Measurements from ENCODE around the gene PI16.
"Not testable (repeated sequence)": the region's sequence is repeated elsewhere in the genome, so short reads cannot be mapped to it uniquely, and the experiment has no call there.

PI16 gene

DNA sequence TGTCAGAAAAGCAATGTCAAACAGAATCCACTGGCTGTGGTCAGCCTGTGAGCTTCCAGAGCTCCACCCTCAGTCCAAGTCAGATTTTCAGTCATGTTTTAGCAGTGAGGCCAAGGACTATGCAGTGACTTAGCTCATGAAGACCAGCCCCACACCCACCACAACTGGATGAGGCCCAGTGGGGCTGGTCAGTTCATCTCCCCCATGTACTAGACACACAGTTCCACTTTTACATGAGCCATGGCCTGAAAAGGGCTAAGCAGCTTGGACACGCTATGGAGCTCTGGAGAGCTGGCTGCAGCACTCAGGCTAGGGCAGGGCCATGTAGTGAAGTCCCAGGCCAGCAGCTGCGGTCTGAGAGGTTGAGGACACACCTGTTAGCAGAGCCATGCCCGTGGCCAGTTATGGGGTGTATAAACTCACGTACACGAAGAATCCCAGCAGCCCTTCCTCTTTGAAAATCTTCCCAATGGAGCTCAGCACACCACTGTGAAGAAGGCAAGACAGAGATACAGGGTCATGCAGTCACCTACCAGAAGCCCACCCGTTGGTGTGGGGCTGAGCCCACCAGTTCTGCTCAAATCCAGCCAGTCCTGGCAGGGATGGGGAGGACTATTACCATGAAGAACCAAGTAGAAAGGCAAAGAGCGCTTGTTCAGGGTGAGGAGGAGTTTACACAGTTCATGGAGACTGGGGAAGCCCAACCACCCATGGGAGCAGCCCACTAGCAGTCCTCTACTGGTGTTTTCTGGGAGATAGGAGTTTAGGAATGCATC, 20.9 kb downstream of the PI16 start:
- no peak for DNase-seq (ENCODE audit: low read depth)

DNA sequence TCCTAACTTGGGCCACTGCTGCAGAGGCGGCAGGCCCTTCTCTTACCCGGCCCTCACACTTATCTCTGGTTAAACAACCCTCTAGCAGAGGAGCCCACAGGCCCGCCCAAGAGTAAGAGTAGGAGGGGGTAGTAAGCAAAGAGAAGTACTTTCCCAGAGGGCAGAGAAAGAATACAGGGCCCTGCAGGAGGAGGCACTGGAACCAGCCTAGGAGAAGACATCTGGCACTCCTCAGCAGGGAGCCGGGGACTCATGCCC, 21.4 kb downstream of the PI16 start:
- no peak for DNase-seq (ENCODE audit: low read depth)

DNA sequence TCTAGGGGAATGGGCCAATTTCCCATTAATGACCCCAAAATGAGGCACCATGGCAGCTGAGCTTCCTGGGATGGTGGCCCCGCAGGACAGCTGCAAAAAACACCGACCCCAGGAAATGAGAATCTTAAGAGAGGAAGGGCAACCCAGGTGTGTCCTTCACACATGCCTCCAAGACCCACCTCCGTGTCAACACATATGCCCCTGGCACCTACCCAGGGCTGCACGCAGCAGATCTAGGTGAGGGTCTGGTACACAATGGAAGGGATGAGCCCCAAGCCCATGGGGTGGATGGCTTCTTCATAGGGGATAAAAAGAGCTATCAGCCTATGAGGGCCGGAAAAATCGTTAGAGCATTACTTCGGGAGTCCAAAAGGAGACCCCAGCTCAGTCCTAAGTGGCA, 22.0 kb downstream of the PI16 start:
- no peak for DNase-seq (ENCODE audit: low read depth)

DNA sequence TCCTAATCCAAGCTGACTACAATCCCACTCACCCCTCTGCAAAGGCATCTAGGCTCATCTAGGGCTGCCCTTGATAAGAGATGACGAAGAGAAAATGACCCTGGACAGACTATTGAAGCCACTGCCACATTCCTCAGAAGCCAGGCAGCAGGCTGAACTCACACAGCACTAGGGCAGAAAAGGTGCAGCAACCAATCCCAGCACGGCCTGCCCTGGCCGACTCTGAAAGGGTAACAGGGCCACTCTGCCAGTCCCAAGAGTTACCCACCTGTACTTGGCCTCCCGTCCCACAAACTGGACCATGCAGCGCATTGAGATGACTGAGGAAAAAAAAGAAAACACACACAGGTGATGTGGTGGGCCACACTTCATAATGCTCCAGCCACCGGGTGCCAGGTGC, 22.4 kb downstream of the PI16 start:
- DNase-seq (ENCODE audit: low read depth) = no peak

DNA sequence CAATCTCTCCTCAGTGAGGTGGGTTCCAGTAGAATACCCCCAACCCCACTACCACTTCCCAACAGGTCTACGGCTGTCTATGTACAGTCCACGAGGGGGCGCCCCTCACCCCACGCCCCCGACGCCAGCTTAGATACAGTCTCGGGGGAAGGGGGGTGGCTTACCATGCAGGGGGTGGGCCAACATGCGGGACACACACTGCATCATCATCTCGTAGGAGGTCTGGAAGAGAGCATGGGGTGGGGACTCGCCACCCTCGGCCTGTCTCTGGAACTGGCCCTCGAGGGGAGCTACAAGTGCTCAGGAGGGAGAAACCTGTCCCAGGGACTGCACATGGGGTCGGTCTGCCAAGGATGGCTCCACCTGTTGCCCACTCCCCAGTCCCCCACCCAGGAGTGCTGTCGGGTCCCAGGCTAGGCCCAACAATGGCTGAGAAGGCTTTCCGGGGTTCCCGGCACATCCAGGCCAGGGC, 23.0 kb downstream of the PI16 start:
- no peak for DNase-seq (ENCODE audit: low read depth)

DNA sequence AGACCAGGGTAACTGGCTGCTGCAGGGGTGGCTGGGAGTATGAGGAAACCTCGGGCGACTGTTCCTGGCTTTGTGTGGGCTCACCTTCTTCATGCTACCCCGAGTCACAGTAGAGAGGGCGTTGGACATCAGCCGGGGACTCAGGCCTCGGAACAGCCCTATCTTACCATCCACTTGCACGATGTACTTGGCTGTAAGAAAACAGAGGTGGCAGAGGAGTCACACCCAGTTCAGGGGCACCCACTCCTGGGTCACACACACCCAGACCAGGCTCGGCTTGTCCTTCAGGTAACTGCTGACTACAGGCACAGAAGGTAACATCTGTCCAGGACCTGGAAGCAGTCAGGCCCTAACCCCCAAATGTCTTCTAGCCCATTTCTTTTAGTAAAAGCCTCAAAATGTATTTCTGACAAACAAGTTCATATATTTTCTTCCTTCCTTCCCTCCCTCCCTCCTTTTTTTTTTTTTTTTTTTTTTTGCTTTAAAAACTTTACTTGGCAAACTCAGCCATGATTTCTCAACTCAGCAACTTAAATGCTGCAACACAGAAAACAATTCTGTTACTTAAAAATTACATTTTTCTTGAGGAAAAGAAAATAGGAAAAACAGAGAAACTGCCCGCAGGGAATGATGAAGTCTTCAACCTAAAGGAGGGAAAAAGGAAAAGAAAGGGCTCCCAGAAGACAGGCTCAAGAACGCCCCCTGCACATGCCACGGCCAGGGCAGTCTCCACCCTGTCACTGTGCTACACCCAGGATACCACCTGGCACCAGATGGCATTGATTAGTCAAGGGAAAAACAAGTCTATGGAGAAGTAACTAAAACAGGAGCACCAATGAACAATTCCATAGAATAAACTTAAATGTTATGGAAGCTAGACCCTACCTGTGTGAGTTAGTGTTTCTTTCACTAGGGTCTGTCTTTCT, 24.1 kb downstream of the PI16 start:
- no peak for DNase-seq (ENCODE audit: low read depth)

DNA sequence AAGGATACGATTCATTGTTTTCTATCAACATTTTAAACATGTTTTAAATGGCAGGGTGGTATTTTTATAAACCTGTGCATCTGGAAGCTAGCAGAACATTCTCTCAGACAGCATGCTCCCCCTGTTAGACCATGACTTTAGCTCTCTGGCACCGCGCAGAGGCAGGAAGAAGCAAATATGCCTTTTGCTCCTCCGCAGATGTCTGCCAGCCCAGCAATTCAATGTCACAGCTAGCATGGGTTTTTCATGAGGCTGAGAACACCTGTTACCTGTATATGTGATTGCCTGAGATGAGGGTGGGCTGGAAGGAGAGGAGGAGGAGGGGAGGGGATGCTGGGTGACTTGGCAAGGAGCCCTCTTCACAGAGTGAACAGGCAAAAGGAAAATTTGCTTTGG, 24.8 kb downstream of the PI16 start:
- DNase-seq (ENCODE audit: low read depth) = no peak

DNA sequence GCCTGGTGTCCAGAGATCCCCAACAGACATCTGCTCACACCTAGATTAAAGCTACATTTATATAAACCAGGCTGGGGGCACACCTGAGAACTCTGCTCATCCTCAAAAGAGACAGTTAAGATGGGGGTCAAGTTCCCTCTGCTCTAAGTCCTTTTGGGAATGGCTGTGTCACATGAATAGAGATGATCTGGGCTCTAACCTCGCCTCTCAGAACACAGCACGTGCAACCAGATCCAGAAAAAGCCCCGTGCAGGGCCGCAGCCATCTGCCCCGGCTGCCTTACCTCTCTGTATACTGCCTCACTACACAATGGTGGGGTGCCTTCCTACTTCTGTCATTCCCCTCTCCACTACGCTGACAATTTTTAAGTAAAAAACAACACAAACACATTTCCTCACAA, 25.6 kb downstream of the PI16 start:
- DNase-seq (ENCODE audit: low read depth) = no peak

DNA sequence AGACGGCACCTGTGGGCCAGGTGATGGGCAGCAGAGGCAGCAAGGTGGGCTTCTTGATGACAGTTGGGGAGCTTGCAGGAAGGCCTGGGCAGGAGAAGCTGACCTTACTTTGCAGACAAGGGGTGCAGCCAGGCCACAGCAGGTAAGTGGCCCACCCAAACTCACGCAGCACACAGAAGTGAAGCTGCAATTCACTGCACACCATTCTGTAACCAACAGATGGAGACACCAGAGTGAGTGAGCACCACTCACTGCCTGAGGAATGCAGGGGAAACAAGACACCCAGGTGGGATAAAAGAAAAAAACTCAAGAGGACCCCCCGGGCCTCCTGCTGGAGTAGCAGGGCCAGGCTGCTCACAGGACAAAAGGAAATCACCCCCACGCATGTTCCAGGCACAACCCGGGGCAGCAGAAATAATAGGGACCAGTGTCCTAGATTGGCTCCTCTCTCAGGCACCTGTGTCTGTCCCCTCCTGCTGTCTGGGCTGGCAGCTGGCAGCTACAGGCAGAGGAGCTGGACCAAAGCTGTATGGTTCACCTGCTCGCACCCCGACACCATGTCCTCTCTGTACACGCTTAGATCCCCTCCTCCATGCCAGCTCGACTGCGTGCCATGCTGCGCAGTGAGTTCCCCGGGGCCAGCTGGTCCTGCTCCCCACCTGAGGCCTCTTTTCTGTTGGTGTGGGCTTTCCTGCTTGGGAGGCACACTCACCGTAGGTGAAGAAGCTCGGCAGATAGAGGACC, 26.5 kb downstream of the PI16 start:
- no peak for DNase-seq (ENCODE audit: low read depth)

DNA sequence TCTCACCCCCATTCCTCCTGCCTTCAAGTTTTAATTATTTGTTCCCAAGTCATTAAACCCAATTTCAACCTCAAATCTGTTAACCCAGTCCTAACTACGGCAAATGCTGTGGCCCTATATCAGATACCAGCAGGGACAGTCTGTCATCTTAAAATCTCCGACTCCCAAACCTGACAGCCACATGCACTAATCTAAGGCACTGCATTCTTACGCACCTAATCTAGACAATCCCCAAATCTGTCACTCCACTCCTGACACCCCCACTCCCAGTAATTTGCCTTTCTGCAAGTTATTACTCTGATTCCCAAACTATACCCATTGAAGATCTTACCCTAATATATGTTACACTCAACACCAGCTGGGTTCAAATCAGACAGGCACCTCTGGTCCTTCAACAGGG, 29.0 kb downstream of the PI16 start:
- DNase-seq (ENCODE audit: low read depth) = no peak

DNA sequence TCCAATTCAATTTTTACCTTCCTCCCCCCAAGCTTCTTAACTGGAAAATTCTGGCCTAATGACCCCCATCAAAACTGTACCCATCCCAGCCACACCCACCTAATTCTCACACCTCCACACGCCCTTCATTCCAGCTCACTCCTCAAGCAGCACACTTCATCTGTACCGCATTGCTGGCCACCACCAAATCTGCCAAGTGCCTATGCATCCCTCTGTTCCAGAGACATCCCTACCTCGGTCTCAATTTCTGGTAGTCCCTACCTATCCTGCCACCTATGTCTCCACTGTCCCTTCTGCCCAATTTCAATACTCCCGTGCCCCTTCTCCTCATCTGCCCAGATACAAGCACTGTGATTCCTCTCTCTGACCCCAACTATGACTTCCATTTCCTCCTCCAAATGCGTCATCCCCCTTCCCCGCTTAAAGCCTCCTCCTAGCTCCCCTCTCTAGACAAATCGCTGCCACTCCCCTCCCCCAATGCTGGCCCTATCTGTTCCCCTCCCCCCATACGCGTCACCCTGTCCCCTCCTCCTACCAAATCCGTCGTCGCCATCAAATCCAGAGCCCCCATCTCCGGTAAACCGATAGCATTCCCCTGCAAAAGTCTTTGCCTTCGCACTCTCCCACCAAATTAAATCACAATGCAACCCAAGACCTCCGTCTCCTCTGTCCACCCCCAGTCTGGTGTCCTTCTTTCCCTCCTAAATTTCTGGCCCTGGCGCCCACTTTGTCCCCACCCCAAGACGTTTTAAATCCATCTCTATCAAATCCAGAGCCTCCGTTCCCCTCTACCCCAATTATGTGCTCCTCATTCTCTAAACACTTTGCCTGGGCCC, 30.3 kb downstream of the PI16 start:
- no peak for DNase-seq (ENCODE audit: low read depth)

DNA sequence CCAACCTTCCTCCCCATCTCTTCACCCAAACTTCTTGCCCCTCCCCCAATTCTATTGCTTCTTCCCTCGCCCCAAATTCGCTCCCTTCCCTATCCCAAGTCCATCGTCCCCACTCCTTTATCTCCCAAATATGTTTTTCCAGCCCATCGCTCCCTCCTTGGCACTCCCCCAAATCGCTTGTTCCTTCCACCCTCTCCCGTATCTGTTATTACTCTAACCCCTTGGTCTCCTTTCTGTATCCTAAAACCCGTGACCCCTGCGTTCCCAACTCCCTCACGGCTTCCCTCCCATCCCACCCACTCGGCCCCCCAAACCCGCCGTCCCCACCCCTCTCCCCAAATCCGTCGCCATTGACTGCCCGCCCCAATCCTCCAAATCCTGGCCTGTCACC, 30.9 kb downstream of the PI16 start:
- no peak for DNase-seq (ENCODE audit: low read depth)

DNA sequence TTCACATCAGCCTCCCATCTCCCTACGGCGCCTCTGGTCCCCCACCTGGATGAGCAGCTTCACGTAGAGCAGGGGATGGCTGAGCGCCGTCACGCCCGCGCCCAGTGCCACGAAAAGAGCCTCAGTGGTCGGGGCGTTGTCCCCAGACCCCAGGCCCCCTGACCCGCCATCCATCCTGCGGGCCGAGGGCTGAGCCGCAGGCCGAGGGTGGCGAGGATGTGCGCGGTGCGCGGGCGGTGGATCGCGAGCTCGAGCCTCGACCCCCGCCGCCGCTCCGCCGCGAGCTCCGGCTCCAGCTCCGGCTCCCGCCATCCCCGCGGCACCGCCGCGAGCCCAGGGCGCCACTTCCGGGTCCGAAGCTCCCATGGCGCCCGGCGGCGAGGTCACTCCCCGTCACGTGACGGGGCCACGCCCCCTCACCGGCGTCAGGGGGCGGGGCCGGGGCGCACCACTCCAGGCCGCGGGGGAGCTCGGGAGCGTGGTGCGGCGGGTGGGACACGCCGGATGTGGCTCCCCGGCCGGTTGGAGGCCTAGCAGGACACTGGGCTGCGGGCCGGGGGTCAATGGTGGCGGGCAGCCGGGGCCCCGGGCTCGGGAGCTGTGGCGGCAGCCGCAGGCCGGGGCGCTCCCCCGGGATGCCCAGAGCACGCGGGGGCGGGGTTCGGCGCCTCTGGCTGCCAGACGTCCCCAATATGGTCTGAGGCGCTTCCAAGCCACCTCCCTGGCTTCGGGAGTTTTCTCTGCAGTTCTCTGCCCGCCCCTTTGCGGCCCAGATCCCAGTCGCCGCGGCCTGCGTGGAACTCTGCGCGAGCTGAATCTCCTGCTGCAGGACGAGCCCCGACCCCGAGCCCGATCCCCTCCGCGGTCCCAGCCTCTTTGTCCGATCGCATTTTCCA, 31.5 kb downstream of the PI16 start, which contains the start of gene MTCH1:
MTCH1 (minus strand) TSS at position 389 of the 896 bp plus-strand sequence; CDS start at position 366, 23 bp downstream.
- peak; percentile 82 for DNase-seq (ENCODE audit: low read depth)

DNA sequence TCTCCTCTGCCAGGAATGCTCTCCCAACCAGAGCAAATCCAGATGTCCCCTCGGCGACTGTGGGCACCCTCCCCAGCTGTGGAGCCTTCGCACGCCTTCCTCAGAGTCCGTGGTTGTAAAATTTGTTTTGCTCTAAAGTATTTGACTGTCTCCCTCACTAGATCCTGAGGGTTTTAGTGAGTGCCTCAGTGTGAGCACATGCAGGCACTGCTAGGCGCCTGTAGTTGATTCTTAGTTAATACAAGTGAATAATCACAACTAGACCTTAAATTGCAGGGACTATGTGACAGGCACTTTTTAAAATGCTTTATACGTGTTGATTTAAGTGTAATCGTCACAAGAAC, 32.1 kb downstream of the PI16 start:
- DNase-seq (ENCODE audit: low read depth) = no peak

DNA sequence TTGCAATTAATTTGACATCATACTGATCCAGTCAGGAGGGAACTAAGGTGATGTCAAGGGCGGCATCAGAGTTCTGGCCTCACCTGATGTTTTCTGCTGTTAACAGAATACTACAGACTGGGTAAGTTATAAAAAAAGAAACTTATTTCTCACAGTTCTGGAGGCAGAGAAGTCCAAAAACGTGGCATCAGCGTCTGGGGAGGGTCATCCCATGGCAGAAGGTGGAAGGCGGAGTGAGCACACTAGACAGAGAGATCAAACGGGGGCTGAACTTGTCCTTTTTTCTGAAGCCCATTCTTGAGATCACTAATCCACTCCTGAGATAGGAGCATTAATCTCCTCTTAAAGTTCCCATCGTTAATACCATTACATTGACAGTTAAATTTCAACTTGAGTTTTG, 34.7 kb downstream of the PI16 start:
- no peak for DNase-seq (ENCODE audit: low read depth)

DNA sequence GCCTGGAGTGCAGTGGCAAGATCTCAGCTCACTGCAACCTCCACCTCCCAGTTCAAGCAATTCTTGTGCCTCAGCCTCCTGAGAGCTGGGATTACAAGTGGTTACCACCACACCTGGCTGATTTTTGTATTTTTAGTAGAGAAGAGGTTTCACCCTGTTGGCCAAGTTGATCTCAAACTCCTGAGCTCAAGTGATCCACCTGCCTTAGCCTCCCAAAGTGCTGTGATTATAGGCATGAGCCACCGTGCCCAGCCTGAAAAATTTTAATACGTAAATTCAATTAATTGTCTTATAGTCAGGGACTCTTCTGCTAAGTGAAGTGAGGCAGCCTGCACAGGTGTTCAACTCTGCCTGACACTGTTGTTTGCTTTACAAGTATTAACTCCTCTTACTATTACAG, 35.9 kb downstream of the PI16 start:
- not testable (repeated sequence) for DNase-seq (ENCODE audit: low read depth)

DNA sequence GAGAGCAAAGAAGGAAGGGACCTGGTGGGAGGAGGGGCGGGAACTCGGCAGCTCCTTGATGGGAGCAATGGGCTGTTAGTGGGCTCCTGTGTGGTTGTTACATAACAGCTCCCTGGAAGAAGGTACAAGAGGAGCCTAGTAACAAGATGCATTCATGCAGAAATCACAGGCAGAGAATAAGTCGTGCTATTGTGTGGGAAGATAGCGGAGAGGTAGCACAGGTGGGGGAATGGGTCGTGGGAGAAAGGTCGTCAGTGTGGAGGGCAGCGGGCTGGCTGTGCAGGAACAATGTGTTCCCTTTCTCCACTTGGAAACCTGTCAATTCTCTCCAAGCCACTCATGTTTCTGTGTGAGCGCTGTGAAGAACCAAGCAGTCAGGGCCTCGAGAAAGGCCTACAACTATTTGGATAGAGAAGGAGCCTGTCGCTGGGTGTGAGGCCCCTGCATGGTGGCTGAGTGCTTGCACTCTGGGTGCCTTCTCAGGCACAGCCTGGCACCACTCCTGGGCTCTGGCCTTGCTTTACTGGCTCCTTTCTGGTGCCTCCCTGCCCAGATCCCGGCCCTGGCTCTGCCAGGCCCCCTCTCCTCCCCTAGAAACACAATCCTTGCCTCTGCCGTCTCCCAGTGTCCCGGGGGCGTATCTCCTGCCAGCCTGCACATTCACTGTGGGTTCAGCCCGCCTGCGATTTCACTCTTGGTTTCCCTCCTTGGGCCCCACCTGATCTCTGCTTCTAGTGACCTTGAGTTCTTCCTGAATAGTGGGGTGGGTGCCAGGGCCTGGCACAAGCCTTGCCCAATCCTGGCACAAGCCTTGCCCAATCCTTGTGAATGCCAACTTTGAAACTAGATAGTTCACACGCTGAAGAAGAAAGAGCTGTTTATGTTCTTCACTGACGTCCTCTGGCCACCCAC, 43.5 kb downstream of the PI16 start:
- DNase-seq (ENCODE audit: low read depth) = no peak

DNA sequence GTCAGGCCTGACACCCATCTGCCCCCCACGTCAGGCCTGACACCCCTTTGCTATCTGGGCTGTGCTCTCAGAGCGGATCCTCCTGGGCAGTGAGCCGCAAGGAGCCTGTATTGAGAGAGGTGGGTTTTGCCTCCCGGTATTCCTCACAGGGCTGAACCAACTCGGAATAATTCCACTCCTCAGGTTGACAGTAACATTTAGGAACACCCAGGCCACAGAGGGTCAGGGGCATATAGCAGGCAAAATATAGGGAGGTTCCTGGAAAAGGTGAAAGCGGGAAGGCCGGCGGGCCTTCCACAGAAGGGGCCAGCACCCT, 44.1 kb downstream of the PI16 start:
- no peak for DNase-seq (ENCODE audit: low read depth)

DNA sequence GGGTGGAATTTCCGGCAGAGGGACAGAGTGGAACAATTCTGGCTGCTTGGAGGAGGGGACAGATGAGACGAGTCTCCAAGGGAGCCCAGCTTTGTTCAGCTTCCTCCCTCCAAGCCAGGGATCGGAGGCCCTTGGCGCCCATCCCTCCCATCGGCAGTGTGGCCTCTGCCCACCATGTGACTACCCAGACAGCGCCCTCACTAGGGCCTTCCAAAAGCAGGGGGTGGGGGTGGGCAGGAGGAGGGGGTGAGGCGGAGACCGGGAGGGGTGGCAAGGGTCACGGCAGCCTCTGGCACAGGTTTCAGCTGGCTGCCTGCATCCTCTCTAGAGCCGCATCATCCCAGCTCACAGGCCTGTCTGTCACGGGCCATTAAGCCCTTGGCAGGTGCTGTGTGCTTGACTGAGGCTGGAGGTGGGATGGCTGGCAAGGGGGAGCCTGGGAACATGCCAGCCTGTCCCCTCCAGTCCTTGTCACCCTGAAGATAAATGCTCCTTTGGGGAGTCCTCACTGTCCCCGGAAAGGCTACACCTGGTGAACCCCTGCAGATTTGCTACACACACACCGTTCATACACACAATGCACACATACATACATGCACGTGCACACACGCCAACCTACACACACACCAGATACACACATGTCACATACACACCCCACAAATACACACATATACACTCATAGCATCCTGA, 44.7 kb downstream of the PI16 start:
- DNase-seq (ENCODE audit: low read depth) = no peak
